Measurements from ENCODE around the gene TBC1D1.

Gene TBC1D1

GRCh38 chr4:38084877-38085711 lies 194.2 kb downstream of the TBC1D1 start:
- ChIA-PET POLR2A (no interaction called here), CTCF (no interaction called here)
- Histone ChIP-seq H3K27ac (ENCODE audit: extremely low read depth, low read depth, low read length) (no peak overlapping the region), H3K36me3 (ENCODE audit: control insufficient read depth in 2 of 2, insufficient read depth in 1 of 2, low read length in 2 of 2) (no peaks in the 10 kb centered on the region), H3K4me1 (ENCODE audit: control insufficient read depth, insufficient read depth, low read length) (no peaks in the 10 kb centered on the region), H3K4me3 (ENCODE audit: low read depth, low read length) (no peak overlapping the region), H3K9me3 (ENCODE audit: control insufficient read depth, insufficient read depth, low read depth, low read length) (no peaks in the 10 kb centered on the region)
- TF ChIP-seq SP7 (tag by site-specific recombination; IDR thresholded peaks at IDR 0.05) (no peak), PRDM10 (tag by site-specific recombination; IDR thresholded peaks at IDR 0.05) (no peak), ZNF514 (tag by site-specific recombination; IDR thresholded peaks at IDR 0.05) (no peak), ZEB2 (tag by site-specific recombination; IDR thresholded peaks at IDR 0.05) (peak; percentile 57; the same call in 1 of the 2 replicates), PRDM6 (tag by site-specific recombination; IDR thresholded peaks at IDR 0.05) (peak; percentile 64), WT1 (tag by site-specific recombination; IDR thresholded peaks at IDR 0.05) (0 out of 2 replicates have a peak, but pooled peaks have one; percentile 18), ZFP41 (tag by site-specific recombination; IDR thresholded peaks at IDR 0.05; ENCODE audit: borderline replicate concordance) (no peak)

- H3K27ac ChIP-seq (ENCODE audit: extremely low read depth, low read depth, low read length), result no peak overlapping the region
- CTCF ChIA-PET, result interaction anchor here (0.5 to 0.6 kb wide), 2 partner anchors 24 to 1612 kb away, joined by 3 read pairs; partner anchors contain the start of gene UBE2K
- no peak for TF ChIP-seq ZNF555 (tag by site-specific recombination; conservative IDR thresholded peaks at IDR 0.05)
- no peak for TF ChIP-seq ZNF623 (tag by site-specific recombination; IDR thresholded peaks at IDR 0.05)
- TF ChIP-seq ZNF221 (tag by site-specific recombination; IDR thresholded peaks at IDR 0.05; ENCODE audit: borderline replicate concordance), result no peak
- TF ChIP-seq ZNF768 (tag by site-specific recombination; IDR thresholded peaks at IDR 0.05), result no peak
- TF ChIP-seq GLIS2 (tag by site-specific recombination; IDR thresholded peaks at IDR 0.05), result no peak
- TF ChIP-seq ZSCAN23 (tag by site-specific recombination; IDR thresholded peaks at IDR 0.05), result no peak
- no peak for TF ChIP-seq ZNF677 (tag by site-specific recombination; IDR thresholded peaks at IDR 0.05)
- no peak for TF ChIP-seq ZNF138 (tag by site-specific recombination; IDR thresholded peaks at IDR 0.05; ENCODE audit: borderline replicate concordance)
- TF ChIP-seq ZBTB26 (tag by site-specific recombination; optimal IDR thresholded peaks at IDR 0.05), result no peak
- no peak for TF ChIP-seq CTCF (tag by site-specific recombination; IDR thresholded peaks at IDR 0.05)
- no peak for TF ChIP-seq PRDM6 (tag by site-specific recombination; IDR thresholded peaks at IDR 0.05)
- TF ChIP-seq ZBTB17 (tag by site-specific recombination; IDR thresholded peaks at IDR 0.05), result no peak
- no peak for TF ChIP-seq TSHZ1 (tag by site-specific recombination; IDR thresholded peaks at IDR 0.05; ENCODE audit: borderline replicate concordance)
- POLR2A ChIA-PET, result no interaction called here
- H3K4me1 ChIP-seq (ENCODE audit: control insufficient read depth, insufficient read depth, low read length), result no peaks in the 10 kb centered on the region
- H3K4me3 ChIP-seq (ENCODE audit: low read depth, low read length), result no peak overlapping the region
- no peaks in the 10 kb centered on the region for H3K9me3 ChIP-seq (ENCODE audit: control insufficient read depth, insufficient read depth, low read depth, low read length)
- no peaks in the 10 kb centered on the region for H3K36me3 ChIP-seq (ENCODE audit: control insufficient read depth in 2 of 2, insufficient read depth in 1 of 2, low read length in 2 of 2)
Observed at GRCh38 chr4:38085751-38086150, 194.9 kb downstream of the TBC1D1 start.
